Karpas-422 (cell line): ENCODE measurements around the gene KIF1B. TPM values are rescaled to one million over a fixed set of nuclear protein-coding genes. Genes with fewer than 3 reads are reported as not detected.

Source experiments
- DNase-seq: peaks from one replicate; pipeline ENCODE4 v3.0.0-alpha.2; 2015
- H2AFZ ChIP-seq: fragments of 200-600 bp; sonication (generic); 2 replicates; pipeline ENCODE4 v1.6.1; 2014; ENCODE audit warnings: antibody characterized with exemption, low read length, mixed read lengths
- H3K27ac ChIP-seq: fragments of 200-600 bp; sonication (generic); 2 replicates; pipeline ENCODE4 v1.5.1; 2014; ENCODE audit warnings: mild to moderate bottlenecking, low read length, moderate library complexity
- H3K27me3 ChIP-seq: fragments of 200-600 bp; sonication (generic); 2 replicates; pipeline ENCODE4 v1.6.1; 2014; ENCODE audit warnings: low read length, mixed read lengths
- H3K36me3 ChIP-seq: fragments of 200-600 bp; sonication (generic); 2 replicates; pipeline ENCODE4 v1.6.1; 2014; ENCODE audit warnings: low read length, mixed read lengths; ENCODE audit not compliant: insufficient read depth
- H3K4me1 ChIP-seq: fragments of 200-600 bp; sonication (generic); 2 replicates; pipeline ENCODE4 v1.6.1; 2014; ENCODE audit warnings: mild to moderate bottlenecking, low read length, mixed read lengths
- H3K4me2 ChIP-seq: fragments of 200-600 bp; sonication (generic); 2 replicates; pipeline ENCODE4 v1.6.1; 2014; ENCODE audit warnings: low read length, low read depth, mild to moderate bottlenecking; ENCODE audit not compliant: poor library complexity, severe bottlenecking
- H3K4me3 ChIP-seq: fragments of 200-600 bp; sonication (generic); 2 replicates; pipeline ENCODE4 v1.5.1; 2014; ENCODE audit warnings: mild to moderate bottlenecking, antibody characterized with exemption, low read length, mixed read lengths
- H3K79me2 ChIP-seq: fragments of 200-600 bp; sonication (generic); 2 replicates; pipeline ENCODE4 v1.6.1; 2014; ENCODE audit warnings: mild to moderate bottlenecking, low read length, mixed read lengths
- H3K9ac ChIP-seq: fragments of 200-600 bp; sonication (generic); 2 replicates; pipeline ENCODE4 v1.6.0; 2014; ENCODE audit warnings: low read length
- H3K9me2 ChIP-seq: fragments of 200-600 bp; sonication (generic), shearing (Covaris generic); replicated peaks from 2 replicates; pipeline ENCODE4 v1.6.0; 2014; ENCODE audit warnings: mild to moderate bottlenecking, low read length, moderate library complexity; ENCODE audit not compliant: insufficient read depth
- H3K9me3 ChIP-seq: fragments of 300-700, 200-600 bp; sonication (generic); 2 replicates; pipeline ENCODE4 v1.6.1; 2014; ENCODE audit warnings: low read length, mixed read lengths
- H4K20me1 ChIP-seq: fragments of 200-600 bp; sonication (generic); 2 replicates; pipeline ENCODE4 v1.6.1; 2014; ENCODE audit warnings: mild to moderate bottlenecking, antibody characterized with exemption, low read length, low read depth; ENCODE audit not compliant: insufficient read depth
- total RNA-seq: library from RNA; depleted of rRNA; stranded (reverse); fragments of >200 nt; shearing (Covaris generic); gene quantifications from 2 replicates; pipeline ENCODE4 v1.2.3, GENCODE V29; 2014; ENCODE audit warnings: low replicate concordance

KIF1B gene
- total RNA-seq, 1 experiment from 2014 or later: 3.7 TPM

DNA sequence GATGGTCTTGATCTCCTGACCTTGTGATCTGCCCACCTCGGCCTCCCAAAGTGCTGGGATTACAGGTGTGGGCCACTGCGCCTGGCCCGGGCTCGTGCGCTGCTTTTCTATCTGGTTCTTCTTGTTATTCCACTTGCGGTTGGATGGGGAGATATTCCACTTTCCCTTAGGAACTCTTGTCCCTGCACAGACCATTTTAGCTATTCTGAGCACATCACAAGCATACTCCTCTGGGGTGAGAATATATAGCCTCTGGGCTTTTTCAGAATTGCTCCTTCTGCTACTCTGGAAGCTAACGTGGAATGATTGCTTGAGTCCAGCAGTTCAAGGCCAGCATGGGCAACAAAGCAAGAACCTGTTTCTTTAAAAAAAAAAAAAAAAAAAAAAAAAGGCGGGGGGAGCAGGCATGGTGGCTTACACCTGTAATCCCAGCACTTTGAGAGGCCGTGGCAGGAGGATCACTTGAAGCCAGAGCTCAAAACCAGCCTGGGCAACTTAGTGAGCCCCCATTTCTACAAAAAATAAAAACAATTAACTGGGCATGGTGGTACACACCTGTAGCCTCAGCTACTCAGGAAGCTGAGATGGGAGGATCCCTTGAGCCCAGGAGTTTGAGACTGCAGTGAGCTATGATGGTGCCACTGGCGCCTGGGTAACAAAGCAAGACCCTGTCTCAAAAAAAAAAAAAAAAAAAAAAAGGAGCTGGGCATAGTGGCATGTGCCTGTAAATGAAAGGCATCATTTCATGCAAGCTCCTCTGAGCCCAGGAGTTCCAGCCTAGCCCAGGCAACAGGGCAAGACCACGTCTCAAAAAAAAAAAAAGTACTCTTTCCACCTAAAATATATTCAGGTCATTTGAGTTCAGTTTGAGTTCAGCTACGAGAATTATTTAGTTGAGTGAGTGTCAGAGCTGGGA is 176.6 kb downstream of the KIF1B start:
- H3K9me3 ChIP-seq: no peaks in the 10 kb centered on the region
- DNase-seq: no peak

DNA sequence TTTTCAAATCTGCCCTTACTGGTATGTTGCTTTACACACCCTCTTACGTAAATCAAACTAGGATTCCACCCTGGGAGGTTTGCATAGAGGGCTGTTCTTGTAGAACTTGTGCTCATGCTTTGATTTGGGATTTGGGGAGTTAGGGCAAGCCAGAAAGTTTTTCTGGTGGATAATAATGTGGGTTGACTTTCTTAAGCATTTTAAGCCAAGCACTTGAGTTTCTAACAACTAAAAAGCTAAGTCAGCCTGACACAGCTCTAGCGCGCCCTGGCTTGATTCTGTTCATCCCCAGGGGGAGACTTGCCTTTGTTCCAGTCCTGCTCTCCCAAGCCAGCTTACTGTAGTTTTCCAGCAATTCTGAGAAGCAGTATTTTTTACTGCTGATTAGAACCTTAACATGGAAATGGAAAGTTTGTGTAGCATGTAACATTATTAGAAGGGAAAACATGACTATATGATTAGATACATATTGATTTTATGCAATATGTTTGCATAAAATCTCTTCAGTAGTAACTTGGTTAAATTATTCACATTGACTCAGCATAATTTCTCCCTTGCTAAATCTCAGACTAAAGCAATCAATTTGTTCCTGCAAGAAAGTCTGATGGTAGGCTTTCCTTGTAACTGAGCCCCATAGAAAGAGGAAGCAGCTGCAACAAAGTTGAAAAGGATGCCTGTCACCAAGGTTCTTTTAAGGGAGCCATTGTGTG is 177.5 kb downstream of the KIF1B start:
- peak; percentile 85 for DNase-seq
- H3K27me3 ChIP-seq: no peaks in the 10 kb centered on the region
- H3K9me3 ChIP-seq: no peaks in the 10 kb centered on the region
- H3K4me3 ChIP-seq: peak overlapping the region; percentile 36; the same call in 1 of the 2 replicates
- H3K27ac ChIP-seq: peak overlapping the region; percentile 67
- H3K36me3 ChIP-seq: no peaks in the 10 kb centered on the region
- H3K9me2 ChIP-seq: no peaks in the 10 kb centered on the region
- peak overlapping the region; percentile 63 for H3K4me2 ChIP-seq
- no peaks in the 10 kb centered on the region for H4K20me1 ChIP-seq
- peak overlapping the region; percentile 40 for H3K9ac ChIP-seq
- no peaks in the 10 kb centered on the region for H3K79me2 ChIP-seq
- H2AFZ ChIP-seq: peak overlapping the region; percentile 64
- peaks cover 21% of the 10 kb centered on the region for H3K4me1 ChIP-seq

More for the DNA sequence above, 176.6 kb downstream of the KIF1B start:
- H3K36me3 ChIP-seq: no peaks in the 10 kb centered on the region
- H3K4me1 ChIP-seq: peaks cover 21% of the 10 kb centered on the region
- peak overlapping the region; percentile 64 for H2AFZ ChIP-seq
- no peaks in the 10 kb centered on the region for H4K20me1 ChIP-seq
- no peaks in the 10 kb centered on the region for H3K79me2 ChIP-seq
- no peaks in the 10 kb centered on the region for H3K9me2 ChIP-seq
- H3K4me2 ChIP-seq: peak overlapping the region; percentile 63
- no peaks in the 10 kb centered on the region for H3K27me3 ChIP-seq
- H3K4me3 ChIP-seq: no peak overlapping the region
- H3K9ac ChIP-seq: peak overlapping the region; percentile 38
- H3K27ac ChIP-seq: peak overlapping the region; percentile 67; the same call in 1 of the 2 replicates

DNA sequence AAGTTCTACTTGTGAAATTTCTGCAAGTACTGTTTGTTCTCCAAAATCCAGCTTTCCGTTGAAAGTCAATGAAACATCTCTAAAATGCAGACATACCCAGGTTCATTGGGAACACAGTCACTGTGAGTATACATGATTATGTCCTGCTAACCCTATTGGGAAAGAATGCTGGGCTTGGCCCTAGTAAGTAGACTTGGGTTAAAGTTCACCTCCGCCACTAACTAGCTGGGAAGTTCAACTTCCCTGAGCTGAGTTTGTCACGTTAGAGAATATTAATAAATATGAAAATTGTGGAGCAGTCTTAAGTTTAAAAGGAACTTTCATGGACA is 178.0 kb downstream of the KIF1B start:
- Histone ChIP-seq H3K36me3 (no peaks in the 10 kb centered on the region), H3K9me2 (no peaks in the 10 kb centered on the region), H3K9ac (peak overlapping the region; percentile 40), H3K79me2 (no peaks in the 10 kb centered on the region), H3K4me1 (peaks cover 21% of the 10 kb centered on the region), H3K4me2 (peak overlapping the region; percentile 63), H4K20me1 (no peaks in the 10 kb centered on the region), H2AFZ (peak overlapping the region; percentile 64), H3K4me3 (peak overlapping the region; percentile 34; the same call in 1 of the 2 replicates), H3K27me3 (no peaks in the 10 kb centered on the region), H3K9me3 (no peaks in the 10 kb centered on the region), H3K27ac (peak overlapping the region; percentile 67; the same call in 1 of the 2 replicates)
- no peak for DNase-seq

DNA sequence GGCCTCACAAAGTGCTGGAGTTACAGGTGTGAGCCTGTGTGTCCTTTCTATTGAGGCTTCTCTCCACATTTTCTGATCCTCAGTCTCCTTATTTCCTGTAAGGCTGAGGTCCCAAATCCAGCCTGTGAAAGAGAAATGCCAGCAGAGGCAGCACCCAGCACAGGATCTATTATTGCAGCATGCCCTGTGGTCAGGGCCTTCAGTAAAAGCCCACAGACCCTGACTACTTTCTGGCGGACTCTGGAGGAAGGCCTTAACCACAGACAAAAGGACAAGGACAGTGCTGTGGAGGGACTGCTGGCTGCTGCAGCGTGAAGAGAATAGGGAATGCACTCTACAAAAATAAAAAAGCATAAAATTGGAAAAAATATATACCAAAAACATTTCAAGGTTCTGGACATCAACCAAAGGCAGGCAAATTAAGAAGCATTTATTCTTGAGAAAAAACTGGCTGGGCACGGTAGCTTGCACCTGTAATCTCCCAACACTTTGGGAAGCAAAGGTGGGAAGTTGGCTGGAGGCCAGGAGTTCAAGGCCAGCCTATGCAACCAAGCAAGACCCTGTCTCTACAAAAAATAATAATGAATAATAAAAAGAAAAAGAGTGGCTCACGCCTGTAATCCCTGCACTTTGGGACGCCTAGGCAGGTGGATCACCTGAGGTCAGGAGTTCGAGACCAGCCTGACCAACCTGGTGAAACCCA is 179.1 kb downstream of the KIF1B start:
- peaks cover 21% of the 10 kb centered on the region for H3K4me1 ChIP-seq
- H3K27ac ChIP-seq: no peak overlapping the region
- no peaks in the 10 kb centered on the region for H3K9me3 ChIP-seq
- no peak for DNase-seq
- no peak overlapping the region for H3K9ac ChIP-seq
- H2AFZ ChIP-seq: no peak overlapping the region
- H3K27me3 ChIP-seq: no peaks in the 10 kb centered on the region
- H3K36me3 ChIP-seq: no peaks in the 10 kb centered on the region
- H3K9me2 ChIP-seq: no peaks in the 10 kb centered on the region
- H3K4me2 ChIP-seq: no peak overlapping the region
- H3K4me3 ChIP-seq: no peak overlapping the region
- no peaks in the 10 kb centered on the region for H3K79me2 ChIP-seq
- no peaks in the 10 kb centered on the region for H4K20me1 ChIP-seq

DNA sequence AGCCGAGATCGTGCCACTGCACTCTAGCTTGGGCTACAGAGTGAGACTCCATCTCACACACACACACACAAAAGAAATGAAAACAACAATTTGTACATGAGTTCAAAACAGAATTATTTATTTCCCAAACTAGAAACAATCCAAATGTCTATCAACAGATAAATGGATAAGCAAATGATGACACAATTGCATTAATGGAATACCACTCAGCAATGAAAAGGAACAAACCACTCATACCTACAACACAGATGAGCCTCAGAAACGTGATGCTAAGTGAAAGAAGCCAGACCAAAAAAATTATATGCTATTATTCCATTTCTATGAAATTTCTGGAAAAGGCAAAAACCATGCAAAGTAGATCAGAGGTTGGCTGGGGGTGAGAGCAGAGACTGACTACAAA is 186.5 kb downstream of the KIF1B start:
- no peak overlapping the region for H2AFZ ChIP-seq
- no peaks in the 10 kb centered on the region for H3K27me3 ChIP-seq
- no peaks in the 10 kb centered on the region for H3K9me2 ChIP-seq
- H3K4me2 ChIP-seq: no peak overlapping the region
- H3K9ac ChIP-seq: no peak overlapping the region
- H4K20me1 ChIP-seq: peaks cover 8% of the 10 kb centered on the region; the same call in 1 of the 2 replicates
- no peaks in the 10 kb centered on the region for H3K9me3 ChIP-seq
- peaks cover 26% of the 10 kb centered on the region for H3K79me2 ChIP-seq
- no peak for DNase-seq
- H3K36me3 ChIP-seq: peaks cover 7% of the 10 kb centered on the region; the same call in 1 of the 2 replicates
- H3K4me1 ChIP-seq: peaks cover 16% of the 10 kb centered on the region
- no peak overlapping the region for H3K27ac ChIP-seq
- no peak overlapping the region for H3K4me3 ChIP-seq

DNA sequence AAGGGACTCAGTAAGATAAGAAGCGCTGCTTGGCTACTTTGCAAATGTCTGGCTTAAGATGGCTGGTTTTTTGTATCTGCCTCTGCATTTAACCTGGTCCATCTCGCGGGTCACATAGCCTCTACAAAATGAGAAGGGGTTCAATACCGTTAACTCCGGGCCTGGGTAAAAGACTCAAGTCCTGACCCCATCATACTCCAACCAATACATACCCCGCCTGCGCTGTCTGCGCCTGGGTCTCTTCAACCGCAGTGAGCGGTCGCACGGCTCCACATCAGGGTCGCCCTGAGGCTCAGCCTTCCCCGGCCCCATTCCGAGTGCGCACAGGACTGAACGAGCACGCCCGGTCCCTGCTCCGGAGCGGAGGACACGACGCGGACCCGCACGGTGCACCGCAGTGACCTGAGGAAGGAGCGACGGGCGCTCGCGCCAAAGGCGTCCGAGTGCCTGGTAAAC is 187.9 kb downstream of the KIF1B start:
- no peaks in the 10 kb centered on the region for H3K27me3 ChIP-seq
- peak overlapping the region; percentile 96 for H3K4me3 ChIP-seq
- H3K9me3 ChIP-seq: no peaks in the 10 kb centered on the region
- H3K4me1 ChIP-seq: peaks cover 16% of the 10 kb centered on the region
- H4K20me1 ChIP-seq: peaks cover 8% of the 10 kb centered on the region; the same call in 1 of the 2 replicates
- H3K36me3 ChIP-seq: peaks cover 7% of the 10 kb centered on the region; the same call in 1 of the 2 replicates
- peaks cover 26% of the 10 kb centered on the region for H3K79me2 ChIP-seq
- H2AFZ ChIP-seq: peak overlapping the region; percentile 76
- no peaks in the 10 kb centered on the region for H3K9me2 ChIP-seq
- DNase-seq: peak; percentile 85
- peak overlapping the region; percentile 87 for H3K27ac ChIP-seq
- H3K9ac ChIP-seq: peak overlapping the region; percentile 74
- H3K4me2 ChIP-seq: peak overlapping the region; percentile 98

DNA sequence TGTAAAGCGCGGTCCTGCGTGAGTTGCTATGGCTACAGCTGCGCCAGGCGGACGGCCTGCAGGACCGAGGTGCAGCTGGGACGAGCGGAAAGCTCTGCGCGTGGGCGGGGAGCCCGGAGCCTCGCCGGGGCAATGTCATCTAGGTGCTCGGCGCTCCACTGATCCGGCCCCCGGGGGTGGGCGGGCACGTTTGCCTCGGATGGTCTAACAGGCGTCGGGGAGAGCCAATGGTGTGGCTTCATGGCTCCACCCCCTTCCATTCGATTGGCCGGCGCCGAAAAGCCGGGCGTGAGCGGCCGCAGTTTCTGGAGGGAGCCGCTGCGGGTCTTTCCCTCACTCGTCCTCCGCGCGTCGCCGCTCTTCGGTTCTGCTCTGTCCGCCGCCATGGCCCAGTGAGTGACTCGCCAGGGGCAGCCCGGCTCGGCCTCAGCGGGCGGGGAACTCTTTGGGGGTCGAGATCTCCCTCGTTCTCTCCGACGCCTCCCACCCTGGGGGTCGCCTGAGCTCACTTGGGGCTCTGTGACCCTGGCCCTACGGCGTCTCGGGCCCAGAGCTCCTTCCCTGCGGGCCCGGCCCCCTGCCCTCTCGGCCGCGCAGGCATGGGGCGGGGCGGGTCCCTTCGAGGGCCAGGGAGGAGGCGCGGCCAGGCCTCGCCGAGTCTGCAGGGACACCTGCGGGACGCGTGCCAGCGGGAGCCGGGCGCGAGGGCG is 188.5 kb downstream of the KIF1B start, which contains the start of gene PGD:
Gene PGD (plus strand): TSS at position 331 of the 710 bp plus-strand sequence. CDS start 54 bp downstream, at position 385.
- peaks cover 8% of the 10 kb centered on the region; the same call in 1 of the 2 replicates for H4K20me1 ChIP-seq
- H3K36me3 ChIP-seq: peaks cover 11% of the 10 kb centered on the region; the same call in 1 of the 2 replicates
- H3K27me3 ChIP-seq: no peaks in the 10 kb centered on the region
- peak; percentile 99 for DNase-seq
- H2AFZ ChIP-seq: peak within 1 kb of the TSS; percentile 76
- H3K4me2 ChIP-seq: peak within 1 kb of the TSS; percentile 98
- H3K4me3 ChIP-seq: peak within 1 kb of the TSS; percentile 96
- H3K9ac ChIP-seq: peak within 1 kb of the TSS; percentile 94
- H3K9me3 ChIP-seq: no peaks in the 10 kb centered on the region
- H3K4me1 ChIP-seq: peaks cover 16% of the 10 kb centered on the region
- H3K79me2 ChIP-seq: peaks cover 26% of the 10 kb centered on the region
- peak within 1 kb of the TSS; percentile 87 for H3K27ac ChIP-seq
- no peaks in the 10 kb centered on the region for H3K9me2 ChIP-seq
